Smooth muscle cell of trachea (primary cell): ENCODE results near the gene TTC17. TPM values are rescaled to one million over a fixed set of nuclear protein-coding genes. Genes with fewer than 3 reads are reported as not detected.

Experiments used
- total RNA-seq: library from RNA; depleted of rRNA; stranded (reverse); fragments of >200 nt; gene quantifications from 2 replicates; pipeline ENCODE4 v1.2.1, GENCODE V29; 2014

The TTC17 gene, protein sequence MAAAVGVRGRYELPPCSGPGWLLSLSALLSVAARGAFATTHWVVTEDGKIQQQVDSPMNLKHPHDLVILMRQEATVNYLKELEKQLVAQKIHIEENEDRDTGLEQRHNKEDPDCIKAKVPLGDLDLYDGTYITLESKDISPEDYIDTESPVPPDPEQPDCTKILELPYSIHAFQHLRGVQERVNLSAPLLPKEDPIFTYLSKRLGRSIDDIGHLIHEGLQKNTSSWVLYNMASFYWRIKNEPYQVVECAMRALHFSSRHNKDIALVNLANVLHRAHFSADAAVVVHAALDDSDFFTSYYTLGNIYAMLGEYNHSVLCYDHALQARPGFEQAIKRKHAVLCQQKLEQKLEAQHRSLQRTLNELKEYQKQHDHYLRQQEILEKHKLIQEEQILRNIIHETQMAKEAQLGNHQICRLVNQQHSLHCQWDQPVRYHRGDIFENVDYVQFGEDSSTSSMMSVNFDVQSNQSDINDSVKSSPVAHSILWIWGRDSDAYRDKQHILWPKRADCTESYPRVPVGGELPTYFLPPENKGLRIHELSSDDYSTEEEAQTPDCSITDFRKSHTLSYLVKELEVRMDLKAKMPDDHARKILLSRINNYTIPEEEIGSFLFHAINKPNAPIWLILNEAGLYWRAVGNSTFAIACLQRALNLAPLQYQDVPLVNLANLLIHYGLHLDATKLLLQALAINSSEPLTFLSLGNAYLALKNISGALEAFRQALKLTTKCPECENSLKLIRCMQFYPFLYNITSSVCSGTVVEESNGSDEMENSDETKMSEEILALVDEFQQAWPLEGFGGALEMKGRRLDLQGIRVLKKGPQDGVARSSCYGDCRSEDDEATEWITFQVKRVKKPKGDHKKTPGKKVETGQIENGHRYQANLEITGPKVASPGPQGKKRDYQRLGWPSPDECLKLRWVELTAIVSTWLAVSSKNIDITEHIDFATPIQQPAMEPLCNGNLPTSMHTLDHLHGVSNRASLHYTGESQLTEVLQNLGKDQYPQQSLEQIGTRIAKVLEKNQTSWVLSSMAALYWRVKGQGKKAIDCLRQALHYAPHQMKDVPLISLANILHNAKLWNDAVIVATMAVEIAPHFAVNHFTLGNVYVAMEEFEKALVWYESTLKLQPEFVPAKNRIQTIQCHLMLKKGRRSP
- 98.2 and 117 TPM in 2 replicates for total RNA-seq

DNA sequence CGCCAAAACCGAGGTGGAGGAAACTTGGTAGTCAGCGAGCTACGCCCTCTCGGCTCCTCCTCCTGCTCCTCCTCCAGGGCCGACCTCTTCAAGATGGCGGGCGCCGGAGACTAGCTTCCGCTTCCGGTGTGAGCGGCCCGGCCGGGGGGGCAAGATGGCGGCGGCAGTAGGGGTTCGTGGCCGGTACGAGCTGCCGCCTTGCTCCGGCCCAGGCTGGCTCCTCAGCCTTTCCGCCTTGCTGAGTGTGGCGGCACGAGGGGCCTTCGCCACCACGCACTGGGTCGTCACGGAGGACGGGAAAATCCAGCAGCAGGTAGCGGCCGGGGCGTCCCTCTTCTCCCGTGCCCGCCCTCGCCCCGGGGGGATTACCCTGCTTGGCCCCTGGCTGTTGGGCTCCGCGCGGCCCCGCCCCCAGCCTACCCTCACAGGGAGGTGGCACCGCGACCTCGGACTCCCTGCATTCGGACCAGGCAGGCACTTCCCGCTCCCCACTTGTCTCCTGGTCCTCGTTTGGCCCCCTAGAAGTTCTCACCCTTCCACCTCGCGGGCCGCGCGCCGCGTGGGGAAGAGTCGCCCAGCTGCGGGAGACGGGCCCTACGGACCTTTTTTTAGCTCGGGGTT lies at the start of gene TTC17:
TSS of gene TTC17 (plus strand) at position 120 of the 621 bp plus-strand sequence. CDS start at position 155, 35 bp downstream.

DNA sequence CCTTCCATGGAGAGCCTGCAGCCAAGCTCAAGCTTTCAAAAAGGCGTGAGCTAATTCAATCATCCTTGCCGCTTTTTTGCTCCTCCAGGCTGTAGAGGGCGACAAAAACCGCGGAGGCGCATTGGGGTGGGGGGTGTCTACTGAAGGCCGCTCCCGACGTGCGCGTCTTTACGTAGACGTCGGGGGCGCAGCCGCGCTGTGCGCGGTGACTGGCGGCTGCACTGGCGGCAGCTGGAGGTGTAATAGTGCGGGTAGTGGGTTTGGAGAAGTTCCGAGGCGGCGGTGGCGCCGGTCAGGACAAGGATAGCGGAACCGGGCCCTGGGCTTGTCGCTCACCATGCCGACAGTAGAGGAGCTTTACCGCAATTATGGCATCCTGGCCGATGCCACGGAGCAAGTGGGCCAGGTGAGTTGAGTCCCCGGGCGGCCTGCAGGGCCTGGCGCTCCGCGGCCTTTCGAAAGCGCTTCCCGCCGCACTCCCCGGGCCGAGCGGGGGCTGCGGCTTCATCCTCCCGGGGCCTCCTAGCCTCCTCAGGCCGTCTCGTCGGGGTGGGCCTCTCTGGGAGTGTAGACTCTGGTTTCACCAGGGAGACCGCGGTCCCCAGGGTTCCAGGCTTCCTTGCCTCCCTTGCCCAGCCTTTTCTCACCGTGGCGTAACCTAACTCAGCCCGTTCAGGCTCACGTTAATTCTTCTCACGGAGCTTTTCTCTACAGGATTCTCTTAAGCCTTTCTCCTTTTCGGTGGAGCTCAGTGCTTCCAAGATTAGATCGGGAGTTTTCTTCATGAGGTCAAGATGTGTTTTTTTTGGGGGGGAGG lies 46.7 kb upstream of the TTC17 start, which contains the start of gene API5:
TSS of gene API5 (plus strand) at position 206 of the 817 bp plus-strand sequence. CDS start at position 338, 132 bp downstream.

Other genes starting within 250 kb of the TTC17 start
- 80.6 and 105 TPM in 2 replicates for gene API5, start 46.9 kb upstream of the TTC17 start, total RNA-seq